Stimulated activated CD8-positive, alpha-beta memory T cell treated with anti-CD3 and anti-CD28 coated beads, Interleukin-2, amount 100 ng/mL, for 48 hours (primary cell): ENCODE data around the gene PRKCH.
A peak's percentile ranks its signal among the peaks of the same experiment; 100 is the strongest.

Source experiments
- DNase-seq, 2 donors: peaks; one replicate each; pipeline ENCODE4 v3.0.0-alpha.2; 2020; ENCODE audit warnings: low read depth in 2 of 2

The PRKCH gene

GRCh38 chr14:61321385-61322010 is at the start of gene PRKCH:
TSS of gene PRKCH (plus strand) at chr14:61321579. CDS start at chr14:61322102, 523 bp downstream.
- DNase-seq, result peak; percentile 74 to 76

GRCh38 chr14:61277232-61277631 is 44.1 kb upstream of the PRKCH start:
- DNase-seq, result no peak

GRCh38 chr14:61277784-61278183 is 43.6 kb upstream of the PRKCH start:
- DNase-seq, result no peak

GRCh38 chr14:61279082-61279481 is 42.3 kb upstream of the PRKCH start:
- no peak for DNase-seq

- DNase-seq, result peak in 1 of 2 donors; percentile 27
Measured at GRCh38 chr14:61280092-61280525, 41.3 kb upstream of the PRKCH start.

- DNase-seq, result peak; percentile 64 to 68
Measured at GRCh38 chr14:61280526-61281185, 40.7 kb upstream of the PRKCH start.

- no peak for DNase-seq
Measured at GRCh38 chr14:61281186-61281947, 40.0 kb upstream of the PRKCH start, which contains the start of gene TMEM30B. TSS of gene TMEM30B (minus strand) at chr14:61281338. CDS start at chr14:61281147, 191 bp downstream.

- no peak for DNase-seq
Measured at GRCh38 chr14:61281948-61282275, 39.5 kb upstream of the PRKCH start.

- no peak for DNase-seq
Measured at GRCh38 chr14:61282746-61283145, 38.6 kb upstream of the PRKCH start.

GRCh38 chr14:61284001-61284400 is 37.4 kb upstream of the PRKCH start:
- DNase-seq, result no peak

- no peak for DNase-seq
Measured at GRCh38 chr14:61285364-61285763, 36.0 kb upstream of the PRKCH start.

- no peak for DNase-seq
Measured at GRCh38 chr14:61287196-61287595, 34.2 kb upstream of the PRKCH start.

- no peak for DNase-seq
Measured at GRCh38 chr14:61288228-61288627, 33.2 kb upstream of the PRKCH start.

- DNase-seq, result no peak
Measured at GRCh38 chr14:61288720-61289119, 32.7 kb upstream of the PRKCH start.

- DNase-seq, result no peak
Measured at GRCh38 chr14:61290701-61291100, 30.7 kb upstream of the PRKCH start.

GRCh38 chr14:61296151-61296550 is 25.2 kb upstream of the PRKCH start:
- no peak for DNase-seq

GRCh38 chr14:61296719-61297502 is 24.5 kb upstream of the PRKCH start:
- DNase-seq, result no peak

GRCh38 chr14:61297581-61297980 is 23.8 kb upstream of the PRKCH start:
- DNase-seq, result no peak

- no peak for DNase-seq
Measured at GRCh38 chr14:61298824-61299223, 22.6 kb upstream of the PRKCH start.

- DNase-seq, result no peak
Measured at GRCh38 chr14:61300209-61300608, 21.2 kb upstream of the PRKCH start.

GRCh38 chr14:61300754-61301153 is 20.6 kb upstream of the PRKCH start:
- DNase-seq, result no peak

- DNase-seq, result no peak
Measured at GRCh38 chr14:61304688-61305087, 16.7 kb upstream of the PRKCH start.
